Neural crest cell (in vitro differentiated cells): ENCODE data around the gene PIGH. TPM values are rescaled to one million over a fixed set of nuclear protein-coding genes. Genes with fewer than 3 reads are reported as not detected.
"Not testable (repeated sequence)": the region's sequence is repeated elsewhere in the genome, so short reads cannot be mapped to it uniquely, and the experiment has no call there.

Experiments used
- DNase-seq: peaks from one replicate; pipeline ENCODE4 v3.0.0; 2021; ENCODE audit warnings: low read depth, mixed read lengths, low spot score
- H3K27ac Mint-ChIP-seq: one replicate; pipeline ENCODE4 v1.8.0; 2021; ENCODE audit warnings: mild to moderate bottlenecking, mixed read lengths; ENCODE audit not compliant: unreplicated experiment
- H3K27me3 Mint-ChIP-seq: 2 replicates; pipeline ENCODE4 v1.8.0; 2021; ENCODE audit warnings: low read depth, mild to moderate bottlenecking, mixed read lengths
- H3K36me3 Mint-ChIP-seq: 2 replicates; pipeline ENCODE4 v1.8.0; 2021; ENCODE audit warnings: low read depth, mild to moderate bottlenecking, mixed read lengths
- H3K4me1 Mint-ChIP-seq: 2 replicates; pipeline ENCODE4 v1.8.0; 2021; ENCODE audit warnings: mixed read lengths
- H3K4me3 Mint-ChIP-seq: one replicate; pipeline ENCODE4 v1.8.0; 2021; ENCODE audit warnings: mild to moderate bottlenecking, mixed read lengths
- H3K9me3 Mint-ChIP-seq: 2 replicates; pipeline ENCODE4 v1.8.0; 2021; ENCODE audit warnings: mixed read lengths
- total RNA-seq: library from RNA; stranded (reverse); gene quantifications from 2 replicates; pipeline ENCODE4 v1.2.1, GENCODE V29; 2021
- TF ChIP-seq, protein P1 (sequence below): fragments of 200-600 bp; sonication (generic); conservative IDR thresholded peaks from 2 replicates; pipeline ENCODE4 v1.5.0; 2021; ENCODE audit warnings: antibody characterized with exemption, mild to moderate bottlenecking

PIGH gene
- total RNA-seq, 1 donor from 2014 or later: 19.9 TPM

DNA sequence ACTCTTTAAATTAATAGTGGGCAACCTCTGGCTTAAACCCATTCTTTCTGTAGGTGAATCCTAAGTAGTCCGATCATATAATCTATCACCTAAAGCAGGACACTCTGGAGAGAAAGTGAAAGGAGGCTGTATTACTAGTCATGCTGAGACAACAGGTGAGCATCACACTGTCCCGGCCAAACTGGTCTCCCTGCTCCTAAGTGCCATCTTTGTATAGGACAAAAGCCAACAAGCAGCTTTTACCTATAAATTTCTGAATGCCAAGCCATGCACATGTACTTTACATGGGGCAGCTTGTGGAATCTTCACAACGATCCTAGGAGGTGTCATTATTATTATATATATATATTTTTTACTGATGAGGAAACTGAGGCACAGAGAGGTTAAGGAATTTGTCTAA lies 48.9 kb downstream of the PIGH start:
- Mint-ChIP-seq H3K4me3 (no peak overlapping the region), H3K9me3 (no peaks in the 10 kb centered on the region), H3K36me3 (peaks cover 11% of the 10 kb centered on the region), H3K27ac (no peak overlapping the region), H3K4me1 (no peaks in the 10 kb centered on the region), H3K27me3 (no peaks in the 10 kb centered on the region)
- TF ChIP-seq, protein P1, sequence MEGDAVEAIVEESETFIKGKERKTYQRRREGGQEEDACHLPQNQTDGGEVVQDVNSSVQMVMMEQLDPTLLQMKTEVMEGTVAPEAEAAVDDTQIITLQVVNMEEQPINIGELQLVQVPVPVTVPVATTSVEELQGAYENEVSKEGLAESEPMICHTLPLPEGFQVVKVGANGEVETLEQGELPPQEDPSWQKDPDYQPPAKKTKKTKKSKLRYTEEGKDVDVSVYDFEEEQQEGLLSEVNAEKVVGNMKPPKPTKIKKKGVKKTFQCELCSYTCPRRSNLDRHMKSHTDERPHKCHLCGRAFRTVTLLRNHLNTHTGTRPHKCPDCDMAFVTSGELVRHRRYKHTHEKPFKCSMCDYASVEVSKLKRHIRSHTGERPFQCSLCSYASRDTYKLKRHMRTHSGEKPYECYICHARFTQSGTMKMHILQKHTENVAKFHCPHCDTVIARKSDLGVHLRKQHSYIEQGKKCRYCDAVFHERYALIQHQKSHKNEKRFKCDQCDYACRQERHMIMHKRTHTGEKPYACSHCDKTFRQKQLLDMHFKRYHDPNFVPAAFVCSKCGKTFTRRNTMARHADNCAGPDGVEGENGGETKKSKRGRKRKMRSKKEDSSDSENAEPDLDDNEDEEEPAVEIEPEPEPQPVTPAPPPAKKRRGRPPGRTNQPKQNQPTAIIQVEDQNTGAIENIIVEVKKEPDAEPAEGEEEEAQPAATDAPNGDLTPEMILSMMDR: no peak
- DNase-seq: no peak

DNA sequence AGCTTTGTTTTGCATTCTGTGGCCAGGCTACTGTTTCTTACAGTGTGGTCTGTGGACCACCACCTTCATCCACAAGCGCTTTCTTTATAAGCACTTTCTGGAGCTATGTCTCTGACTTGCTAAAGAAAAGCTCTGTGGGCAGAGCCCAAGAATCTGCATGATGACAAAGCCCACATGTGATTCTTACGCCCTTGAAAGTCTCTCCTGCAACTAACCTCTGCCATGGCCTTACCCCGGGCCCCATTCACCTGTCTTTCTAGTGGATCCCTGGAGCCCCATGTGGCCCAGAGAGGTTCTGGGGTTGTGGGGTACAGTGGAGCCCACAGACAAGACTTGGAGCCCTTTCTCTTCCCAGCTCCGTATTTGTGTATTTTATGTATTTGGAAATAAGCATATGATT lies 50.3 kb downstream of the PIGH start:
- no peak overlapping the region for H3K4me3 Mint-ChIP-seq
- H3K27me3 Mint-ChIP-seq: no peaks in the 10 kb centered on the region
- H3K4me1 Mint-ChIP-seq: no peaks in the 10 kb centered on the region
- peak overlapping the region; percentile 87 for H3K27ac Mint-ChIP-seq
- H3K9me3 Mint-ChIP-seq: peaks cover 4% of the 10 kb centered on the region
- peaks cover 21% of the 10 kb centered on the region for H3K36me3 Mint-ChIP-seq
- TF ChIP-seq, protein P1: no peak
- no peak for DNase-seq

DNA sequence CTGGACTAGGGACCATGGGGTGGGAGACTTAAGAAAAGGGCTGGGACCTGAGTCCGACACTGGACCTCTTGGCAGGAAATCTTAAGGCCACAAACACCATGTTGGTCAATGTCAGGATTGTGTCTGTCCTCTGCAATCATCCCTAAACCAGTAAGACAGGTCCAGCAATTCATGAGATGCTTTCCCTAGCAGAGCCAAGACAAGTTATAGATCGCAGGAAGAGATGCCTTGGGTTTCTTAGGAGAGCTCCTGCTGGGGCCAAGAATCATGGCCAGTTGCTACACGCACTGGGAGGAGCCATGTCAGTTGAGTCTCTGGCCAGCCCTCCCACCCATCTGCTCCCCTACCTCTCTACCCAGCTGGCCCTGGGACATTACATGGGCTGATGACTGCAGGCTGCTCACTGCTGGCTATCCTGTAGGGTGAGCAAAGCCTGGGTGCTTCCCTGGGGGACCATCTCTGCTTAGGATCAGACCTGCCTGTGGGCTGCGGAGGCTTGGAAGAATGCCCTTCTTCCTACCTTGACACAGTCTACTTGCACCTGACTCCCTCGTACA lies 52.8 kb downstream of the PIGH start:
- DNase-seq: no peak
- H3K36me3 Mint-ChIP-seq: peaks cover 40% of the 10 kb centered on the region
- H3K9me3 Mint-ChIP-seq: peaks cover 7% of the 10 kb centered on the region
- TF ChIP-seq, protein P1: no peak
- H3K4me3 Mint-ChIP-seq: no peak overlapping the region
- no peaks in the 10 kb centered on the region for H3K4me1 Mint-ChIP-seq
- peak overlapping the region; percentile 85 for H3K27ac Mint-ChIP-seq
- H3K27me3 Mint-ChIP-seq: no peaks in the 10 kb centered on the region

DNA sequence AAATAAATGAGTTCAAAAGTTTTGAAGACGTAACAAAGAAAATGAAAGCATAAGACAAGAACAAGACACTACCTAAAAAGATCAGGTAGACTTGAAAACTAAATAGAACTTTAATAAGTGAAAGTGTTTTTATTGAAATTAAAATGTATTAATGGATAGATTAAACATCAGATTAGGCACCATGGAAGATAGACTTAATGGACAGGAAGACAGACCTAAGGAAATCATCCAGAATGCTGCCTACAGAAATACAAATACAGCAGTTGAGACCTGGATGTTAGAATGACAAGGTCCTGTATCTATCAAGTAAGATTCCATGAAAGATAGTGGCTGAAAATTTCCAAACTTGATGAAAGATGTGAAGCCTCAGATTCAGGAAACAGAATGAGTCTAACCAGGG lies 55.5 kb downstream of the PIGH start:
- H3K36me3 Mint-ChIP-seq: peaks cover 42% of the 10 kb centered on the region
- H3K27me3 Mint-ChIP-seq: no peaks in the 10 kb centered on the region
- no peak for DNase-seq
- TF ChIP-seq, protein P1: no peak
- H3K4me1 Mint-ChIP-seq: peaks cover 20% of the 10 kb centered on the region
- no peak overlapping the region for H3K4me3 Mint-ChIP-seq
- H3K27ac Mint-ChIP-seq: no peak overlapping the region
- H3K9me3 Mint-ChIP-seq: peaks cover 7% of the 10 kb centered on the region

DNA sequence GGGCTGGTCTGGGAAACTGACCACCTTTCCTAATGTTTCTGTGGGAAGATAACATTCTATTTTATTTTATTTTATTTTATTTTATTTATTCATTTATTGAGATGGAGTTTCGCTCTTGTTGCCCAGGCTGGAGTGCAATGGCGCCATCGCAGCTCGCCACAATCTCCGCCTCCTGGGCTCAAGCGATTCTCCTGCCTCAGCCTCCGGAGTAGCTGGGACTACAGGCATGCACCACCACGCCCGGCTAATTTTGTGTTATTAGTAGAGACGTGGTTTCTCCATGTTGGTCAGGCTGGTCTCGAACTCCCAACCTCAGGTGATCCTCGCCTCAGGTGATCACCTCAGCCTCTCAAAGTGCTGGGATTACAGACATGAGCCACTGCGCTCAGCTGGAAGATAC lies 57.4 kb downstream of the PIGH start:
- not testable (repeated sequence) for DNase-seq, H3K4me3 Mint-ChIP-seq, H3K27ac Mint-ChIP-seq, H3K9me3 Mint-ChIP-seq, H3K27me3 Mint-ChIP-seq
- peaks cover 40% of the 10 kb centered on the region for H3K4me1 Mint-ChIP-seq
- peaks cover 40% of the 10 kb centered on the region for H3K36me3 Mint-ChIP-seq

DNA sequence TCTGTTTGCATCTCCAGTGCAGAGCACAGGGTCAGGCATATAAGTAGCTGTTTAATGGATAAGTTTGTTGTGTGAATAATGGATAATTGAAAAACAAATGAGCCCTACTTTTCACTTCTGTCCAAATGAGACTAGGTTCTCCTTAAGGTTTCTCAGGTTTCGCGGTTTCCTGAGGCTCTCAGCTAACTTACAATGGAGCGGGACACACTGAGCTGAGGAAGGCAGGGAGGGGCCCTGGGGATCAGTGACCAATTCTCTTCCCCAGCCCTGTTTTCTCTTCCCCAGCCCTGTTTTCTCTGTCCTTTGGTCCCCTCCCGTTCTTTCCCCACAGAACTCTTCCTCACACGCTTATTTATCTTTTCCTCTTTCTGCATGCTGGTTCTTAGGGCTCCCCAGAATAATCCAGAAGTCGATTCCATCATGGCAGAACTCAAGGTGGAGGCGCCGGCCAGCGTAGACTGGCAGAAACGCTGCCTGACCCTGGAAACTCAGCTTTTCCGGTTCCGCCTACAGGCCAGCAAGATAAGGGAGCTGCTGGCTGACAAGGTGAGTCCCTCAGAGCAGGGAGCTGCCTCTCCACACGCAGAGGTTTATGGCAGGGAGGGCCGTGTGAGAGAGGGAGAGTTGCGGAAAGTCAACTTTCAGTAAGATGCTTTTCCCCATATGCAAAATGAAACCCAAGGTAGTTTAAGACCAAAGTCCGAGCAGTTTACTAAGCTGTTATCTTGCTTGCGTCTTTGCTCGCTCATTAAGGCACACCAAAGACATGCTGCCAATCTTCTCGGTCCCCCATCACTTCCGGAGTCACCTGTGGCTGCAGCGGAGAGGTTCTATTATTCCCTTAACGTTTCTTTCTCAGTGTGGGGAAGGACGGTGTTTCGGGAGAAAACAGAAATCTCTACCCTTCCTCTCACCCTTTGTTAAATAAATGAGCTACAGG lies 58.4 kb downstream of the PIGH start:
- no peak overlapping the region for H3K27ac Mint-ChIP-seq
- no peak overlapping the region for H3K4me3 Mint-ChIP-seq
- no peaks in the 10 kb centered on the region for H3K27me3 Mint-ChIP-seq
- peaks cover 7% of the 10 kb centered on the region for H3K9me3 Mint-ChIP-seq
- no peak for DNase-seq
- TF ChIP-seq, protein P1: no peak
- H3K36me3 Mint-ChIP-seq: peaks cover 36% of the 10 kb centered on the region
- peaks cover 40% of the 10 kb centered on the region for H3K4me1 Mint-ChIP-seq
